ENCODE measurements around the gene SLC7A6.

SLC7A6 gene

GRCh38 chr16:68257251-68257905 is 6.9 kb upstream of the SLC7A6 start:
- no peak for DNase-seq (ENCODE audit: low spot score in 2 of 2)
- Histone ChIP-seq H3K36me3 (replicated peaks) (peaks cover 10% of the 10 kb centered on the region), H3K27me3 (ENCODE audit: low read depth) (no peaks in the 10 kb centered on the region), H3K4me3 (no peak overlapping the region), H3K4me1 (no peaks in the 10 kb centered on the region), H3K9me3 (no peaks in the 10 kb centered on the region)
- in situ Hi-C loops (cut with MboI; ENCODE audit: low sequenced_read_pairs) = no loop called here

DNA sequence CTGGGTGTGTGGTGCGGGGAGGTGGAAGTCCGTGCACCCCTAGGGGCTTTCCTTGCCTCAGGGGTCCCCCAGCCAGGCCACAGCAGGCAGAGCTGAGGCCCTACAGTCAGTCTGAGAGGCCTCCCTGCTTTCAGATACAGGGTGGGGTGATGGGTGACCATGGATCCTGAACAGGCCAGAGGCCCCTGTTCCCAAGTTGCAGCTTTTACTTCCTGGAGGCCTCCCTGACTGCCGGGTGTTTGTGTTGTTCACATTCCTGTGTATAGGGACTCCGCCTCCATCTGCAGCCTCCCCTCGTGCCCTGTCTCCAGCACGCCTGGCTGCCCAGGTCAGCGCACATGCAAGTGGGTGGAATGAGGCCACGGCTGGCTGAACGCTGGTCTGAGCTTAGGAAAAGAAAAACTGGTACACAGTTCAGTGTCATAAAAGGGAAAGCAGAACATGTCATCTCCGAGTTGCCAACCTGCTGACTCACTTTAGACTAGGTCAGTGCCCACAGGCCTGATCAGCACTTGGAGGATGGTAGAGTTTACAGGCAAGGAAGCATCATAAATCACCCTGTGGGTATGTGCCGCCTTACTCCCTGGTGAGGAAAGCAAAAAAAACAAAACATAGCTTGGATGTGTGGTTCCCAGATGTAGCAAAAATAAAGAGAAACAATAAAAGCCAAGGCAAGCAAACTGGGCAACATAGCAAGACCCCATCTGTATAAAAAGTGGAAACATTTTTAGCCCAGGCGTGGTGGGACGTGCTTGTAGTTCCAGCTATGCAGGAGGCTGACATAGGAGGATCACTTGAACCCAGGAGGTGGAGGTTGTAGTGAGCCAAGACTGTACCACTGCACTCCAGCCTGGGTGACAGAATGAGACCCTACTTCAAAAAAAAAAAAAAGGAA is 6.2 kb upstream of the SLC7A6 start:
- no peak for DNase-seq (ENCODE audit: low spot score in 2 of 2)
- no peaks in the 10 kb centered on the region for H3K9me3 ChIP-seq
- H3K36me3 ChIP-seq (replicated peaks) = peaks cover 10% of the 10 kb centered on the region; the same call in 1 of the 2 replicates
- in situ Hi-C loops (cut with MboI; ENCODE audit: low sequenced_read_pairs) = no loop called here
- no peak overlapping the region for H3K4me3 ChIP-seq
- H3K27me3 ChIP-seq (ENCODE audit: low read depth) = no peaks in the 10 kb centered on the region
- no peaks in the 10 kb centered on the region for H3K4me1 ChIP-seq

DNA sequence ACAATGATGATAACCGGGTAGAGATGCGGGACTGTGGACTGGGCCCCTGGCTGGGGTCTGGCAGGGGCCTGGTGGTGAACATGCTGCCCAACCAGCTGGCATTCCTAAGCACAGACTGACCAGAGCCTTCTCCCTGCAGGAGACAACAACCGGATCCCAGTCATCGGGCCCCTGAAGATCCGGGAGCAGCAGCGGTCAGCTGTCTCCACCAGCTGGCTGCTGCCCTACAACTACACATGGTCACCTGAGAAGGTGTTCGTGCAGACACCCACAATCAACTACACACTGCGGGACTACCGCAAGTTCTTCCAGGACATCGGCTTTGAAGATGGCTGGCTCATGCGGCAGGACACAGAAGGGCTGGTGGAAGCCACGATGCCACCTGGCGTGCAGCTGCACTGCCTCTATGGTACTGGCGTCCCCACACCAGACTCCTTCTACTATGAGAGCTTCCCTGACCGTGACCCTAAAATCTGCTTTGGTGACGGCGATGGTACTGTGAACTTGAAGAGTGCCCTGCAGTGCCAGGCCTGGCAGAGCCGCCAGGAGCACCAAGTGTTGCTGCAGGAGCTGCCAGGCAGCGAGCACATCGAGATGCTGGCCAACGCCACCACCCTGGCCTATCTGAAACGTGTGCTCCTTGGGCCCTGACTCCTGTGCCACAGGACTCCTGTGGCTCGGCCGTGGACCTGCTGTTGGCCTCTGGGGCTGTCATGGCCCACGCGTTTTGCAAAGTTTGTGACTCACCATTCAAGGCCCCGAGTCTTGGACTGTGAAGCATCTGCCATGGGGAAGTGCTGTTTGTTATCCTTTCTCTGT is 5.1 kb upstream of the SLC7A6 start:
- in situ Hi-C loops (cut with MboI; ENCODE audit: low sequenced_read_pairs) = no loop called here
- DNase-seq (ENCODE audit: low spot score in 2 of 2) = no peak
- peaks cover 10% of the 10 kb centered on the region; the same call in 1 of the 2 replicates for H3K36me3 ChIP-seq (replicated peaks)
- peaks cover 2% of the 10 kb centered on the region; the same call in 1 of the 2 replicates for H3K4me1 ChIP-seq
- no peak overlapping the region for H3K4me3 ChIP-seq
- H3K27me3 ChIP-seq (ENCODE audit: low read depth) = no peaks in the 10 kb centered on the region
- H3K9me3 ChIP-seq = no peaks in the 10 kb centered on the region

DNA sequence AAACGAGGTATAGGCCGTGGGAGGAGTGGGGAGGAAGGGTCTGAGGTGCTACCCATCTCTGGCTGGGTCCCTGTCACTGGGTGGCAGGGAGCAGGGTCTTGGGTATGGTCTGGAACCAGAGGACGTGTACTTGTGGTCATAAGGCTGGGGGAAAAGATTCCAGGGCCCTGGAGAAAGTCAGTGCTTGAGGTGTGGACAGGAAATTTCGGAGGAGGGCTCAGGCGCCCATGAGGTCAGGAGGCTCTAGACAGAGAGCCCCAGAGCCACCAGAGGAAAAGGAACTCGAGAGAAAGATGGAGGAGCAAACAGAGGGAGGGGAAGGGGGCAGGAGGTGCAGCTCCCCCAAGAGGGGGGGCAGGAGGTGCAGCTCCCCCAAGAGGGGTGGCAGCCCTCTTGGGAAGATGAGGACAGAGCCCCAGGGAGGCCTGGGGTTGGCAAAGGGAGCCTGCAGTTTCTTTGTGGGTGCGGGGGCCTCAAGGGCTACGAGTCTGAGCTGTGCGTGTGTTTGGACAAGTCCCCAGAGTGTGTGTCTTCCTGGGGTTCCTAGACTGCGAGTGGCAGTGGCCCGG is 683 bp upstream of the SLC7A6 start:
- peak overlapping the region; percentile 86 for H3K4me3 ChIP-seq
- H3K36me3 ChIP-seq (replicated peaks) = peaks cover 14% of the 10 kb centered on the region
- DNase-seq (ENCODE audit: low spot score in 2 of 2) = no peak
- H3K9me3 ChIP-seq = no peaks in the 10 kb centered on the region
- peaks cover 18% of the 10 kb centered on the region for H3K4me1 ChIP-seq
- no peaks in the 10 kb centered on the region for H3K27me3 ChIP-seq (ENCODE audit: low read depth)
- in situ Hi-C loops (cut with MboI; ENCODE audit: low sequenced_read_pairs) = loop anchor here (5.0 kb wide), 1 partner anchor 64 kb away; no protein-coding TSS in a partner anchor

- no peaks in the 10 kb centered on the region for H3K27me3 ChIP-seq (ENCODE audit: low read depth)
- peak; percentile 58 to 66 for DNase-seq (ENCODE audit: low spot score in 2 of 2)
- H3K4me3 ChIP-seq = peak overlapping the region; percentile 86
- in situ Hi-C loops (cut with MboI; ENCODE audit: low sequenced_read_pairs) = no loop called here
- H3K4me1 ChIP-seq = peaks cover 18% of the 10 kb centered on the region
- peaks cover 7% of the 10 kb centered on the region; the same call in 1 of the 2 replicates for H3K36me3 ChIP-seq (replicated peaks)
- H3K9me3 ChIP-seq = no peaks in the 10 kb centered on the region
These were observed 973 bp downstream of the SLC7A6 start for GRCh38 chr16:68265078-68265920.

- peaks cover 10% of the 10 kb centered on the region for H3K36me3 ChIP-seq (replicated peaks)
- in situ Hi-C loops (cut with MboI; ENCODE audit: low sequenced_read_pairs) = no loop called here
- no peak for DNase-seq (ENCODE audit: low spot score in 2 of 2)
These were observed 3.5 kb downstream of the SLC7A6 start for GRCh38 chr16:68267612-68268405.

GRCh38 chr16:68269793-68270192 is 5.5 kb downstream of the SLC7A6 start:
- Histone ChIP-seq H3K4me3 (no peak overlapping the region), H3K36me3 (replicated peaks) (peaks cover 24% of the 10 kb centered on the region), H3K27me3 (ENCODE audit: low read depth) (no peaks in the 10 kb centered on the region), H3K9me3 (no peaks in the 10 kb centered on the region), H3K4me1 (peaks cover 15% of the 10 kb centered on the region)
- in situ Hi-C loops (cut with MboI; ENCODE audit: low sequenced_read_pairs) = no loop called here
- DNase-seq (ENCODE audit: low spot score in 2 of 2) = no peak

More at GRCh38 chr16:68267612-68268405, 3.5 kb downstream of the SLC7A6 start:
- Histone ChIP-seq H3K9me3 (no peaks in the 10 kb centered on the region), H3K4me1 (peaks cover 18% of the 10 kb centered on the region), H3K27me3 (ENCODE audit: low read depth) (no peaks in the 10 kb centered on the region), H3K4me3 (no peak overlapping the region)

- in situ Hi-C loops (cut with MboI; ENCODE audit: low sequenced_read_pairs) = no loop called here
These were observed 6.0 kb downstream of the SLC7A6 start for GRCh38 chr16:68270353-68270752.

DNA sequence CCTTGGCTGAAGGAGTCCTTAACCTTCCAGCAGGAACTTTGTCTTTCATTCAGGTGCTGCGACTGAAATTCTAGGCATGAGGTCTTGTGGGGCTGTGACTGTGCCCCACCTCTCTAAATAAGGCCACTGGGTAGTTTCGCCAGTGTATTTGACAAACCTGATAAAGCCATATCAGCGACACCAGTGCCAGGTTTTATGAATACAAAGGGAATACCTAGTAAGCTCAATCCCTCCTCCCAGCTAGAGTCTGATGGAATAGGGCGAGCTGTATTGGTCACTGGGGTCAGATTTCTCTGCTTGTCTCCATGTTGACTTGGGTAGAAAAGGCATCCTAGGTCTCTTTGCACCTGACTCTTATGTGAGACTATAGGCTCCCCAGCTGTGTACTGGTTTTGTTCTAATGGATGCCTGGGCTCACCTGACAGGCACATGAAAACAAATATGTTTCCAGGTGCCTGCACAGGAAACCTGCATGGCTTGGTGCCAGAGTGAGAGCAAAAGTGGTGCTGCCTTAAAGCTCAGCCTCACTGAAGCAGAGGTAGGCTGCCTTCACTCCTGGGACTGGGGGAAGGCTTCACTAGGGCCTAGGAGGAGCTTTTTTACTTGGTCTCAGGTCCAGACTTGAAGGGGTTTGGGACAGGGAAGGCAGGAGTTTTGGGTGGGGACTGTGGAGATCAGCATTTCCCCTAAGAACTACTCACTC is 8.3 kb downstream of the SLC7A6 start:
- in situ Hi-C loops (cut with MboI; ENCODE audit: low sequenced_read_pairs) = no loop called here
- H3K4me1 ChIP-seq = peaks cover 7% of the 10 kb centered on the region; the same call in 1 of the 2 replicates
- no peak overlapping the region for H3K4me3 ChIP-seq
- H3K27me3 ChIP-seq (ENCODE audit: low read depth) = no peaks in the 10 kb centered on the region
- no peak for DNase-seq (ENCODE audit: low spot score in 2 of 2)
- peaks cover 44% of the 10 kb centered on the region for H3K36me3 ChIP-seq (replicated peaks)
- no peaks in the 10 kb centered on the region for H3K9me3 ChIP-seq

More at GRCh38 chr16:68270353-68270752, 6.0 kb downstream of the SLC7A6 start:
- peaks cover 15% of the 10 kb centered on the region for H3K4me1 ChIP-seq
- H3K4me3 ChIP-seq = no peak overlapping the region
- H3K9me3 ChIP-seq = no peaks in the 10 kb centered on the region
- H3K36me3 ChIP-seq (replicated peaks) = peaks cover 27% of the 10 kb centered on the region
- DNase-seq (ENCODE audit: low spot score in 2 of 2) = no peak
- H3K27me3 ChIP-seq (ENCODE audit: low read depth) = no peaks in the 10 kb centered on the region

- Histone ChIP-seq H3K36me3 (replicated peaks) (peaks cover 42% of the 10 kb centered on the region), H3K4me1 (no peaks in the 10 kb centered on the region), H3K27me3 (ENCODE audit: low read depth) (no peaks in the 10 kb centered on the region), H3K4me3 (no peak overlapping the region), H3K9me3 (no peaks in the 10 kb centered on the region)
- in situ Hi-C loops (cut with MboI; ENCODE audit: low sequenced_read_pairs) = no loop called here
- DNase-seq (ENCODE audit: low spot score in 2 of 2) = no peak
These were observed 9.1 kb downstream of the SLC7A6 start for GRCh38 chr16:68273459-68273858.

DNA sequence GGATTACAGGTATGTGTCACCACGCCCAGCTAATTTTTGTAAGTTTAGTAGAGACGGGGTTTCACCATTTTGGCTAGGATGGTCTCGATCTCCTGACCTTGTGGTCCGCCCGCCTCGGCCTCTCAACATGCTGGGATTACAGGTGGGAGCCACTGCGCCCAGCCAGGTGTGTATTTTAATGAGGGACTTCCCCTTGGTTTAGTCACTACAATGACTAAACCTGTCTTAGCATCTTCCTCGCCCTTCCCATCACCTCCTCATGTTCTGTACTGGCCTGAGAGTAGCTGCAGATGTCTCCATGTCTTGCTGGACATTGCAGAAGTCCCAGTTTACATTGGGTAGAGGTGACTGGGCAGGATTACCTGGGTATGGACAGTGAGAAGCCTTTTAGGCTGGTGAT is 9.6 kb downstream of the SLC7A6 start:
- no peak for DNase-seq (ENCODE audit: low spot score in 2 of 2)
- in situ Hi-C loops (cut with MboI; ENCODE audit: low sequenced_read_pairs) = no loop called here
- H3K36me3 ChIP-seq (replicated peaks) = peaks cover 42% of the 10 kb centered on the region
- H3K27me3 ChIP-seq (ENCODE audit: low read depth) = no peaks in the 10 kb centered on the region
- no peak overlapping the region for H3K4me3 ChIP-seq
- no peaks in the 10 kb centered on the region for H3K4me1 ChIP-seq
- no peaks in the 10 kb centered on the region for H3K9me3 ChIP-seq
